Dendritic cell treated with granulocyte-macrophage colony-stimulating factor and Interleukin-4, amounts not matched to agents 40 ng/mL and 50 ng/mL, for 4 days (primary cell): ENCODE measurements around the gene BIRC6.
"Not testable (repeated sequence)": the region's sequence is repeated elsewhere in the genome, so short reads cannot be mapped to it uniquely, and the experiment has no call there.

ENCODE experiments used
- H3K27ac Mint-ChIP-seq: one replicate; pipeline ENCODE4 v1.8.0; 2022; ENCODE audit warnings: mild to moderate bottlenecking, mixed read lengths
- H3K27me3 Mint-ChIP-seq: one replicate; pipeline ENCODE4 v1.8.0; 2022; ENCODE audit warnings: mild to moderate bottlenecking, mixed read lengths
- H3K36me3 Mint-ChIP-seq: one replicate; pipeline ENCODE4 v1.8.0; 2022; ENCODE audit warnings: low read depth, mixed read lengths
- H3K4me1 Mint-ChIP-seq: one replicate; pipeline ENCODE4 v1.8.0; 2022; ENCODE audit warnings: low read depth, mixed read lengths
- H3K4me3 Mint-ChIP-seq: one replicate; pipeline ENCODE4 v1.8.0; 2022; ENCODE audit warnings: mild to moderate bottlenecking, moderate library complexity, mixed read lengths
- H3K9me3 Mint-ChIP-seq: one replicate; pipeline ENCODE4 v1.8.0; 2022; ENCODE audit warnings: mixed read lengths
- intact Hi-C: fragments of 100-400 bp; cut with micrococcal nuclease; formaldehyde crosslinking; loops from one replicate; pipeline ENCODE4 v1.15.0; 2022

The BIRC6 gene

DNA sequence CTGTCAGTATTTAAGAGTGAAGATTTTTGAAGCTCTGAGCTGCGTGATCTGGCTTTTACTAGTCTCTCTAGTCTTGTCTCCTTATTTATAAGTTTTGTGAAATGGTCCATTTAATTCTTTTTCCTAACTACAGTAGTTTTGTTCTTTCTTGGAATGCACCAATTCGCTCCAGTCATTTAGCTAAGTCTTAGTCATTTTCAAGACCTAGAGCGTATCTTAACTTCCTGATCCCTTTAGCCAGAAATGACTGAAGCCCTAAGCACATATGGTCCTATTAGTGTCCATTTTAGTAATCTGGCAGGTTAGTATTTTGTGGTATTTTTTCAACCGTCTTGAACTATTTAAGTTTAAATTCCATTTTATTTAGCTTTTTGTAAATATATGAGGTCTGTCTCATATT, 3.6 kb downstream of the BIRC6 start:
- H3K9me3 Mint-ChIP-seq: no peaks in the 10 kb centered on the region
- H3K4me3 Mint-ChIP-seq: no peak overlapping the region
- H3K36me3 Mint-ChIP-seq: peaks cover 47% of the 10 kb centered on the region
- H3K27ac Mint-ChIP-seq: no peak overlapping the region
- peaks cover 59% of the 10 kb centered on the region for H3K4me1 Mint-ChIP-seq
- no peaks in the 10 kb centered on the region for H3K27me3 Mint-ChIP-seq
- intact Hi-C loops: no loop called here

DNA sequence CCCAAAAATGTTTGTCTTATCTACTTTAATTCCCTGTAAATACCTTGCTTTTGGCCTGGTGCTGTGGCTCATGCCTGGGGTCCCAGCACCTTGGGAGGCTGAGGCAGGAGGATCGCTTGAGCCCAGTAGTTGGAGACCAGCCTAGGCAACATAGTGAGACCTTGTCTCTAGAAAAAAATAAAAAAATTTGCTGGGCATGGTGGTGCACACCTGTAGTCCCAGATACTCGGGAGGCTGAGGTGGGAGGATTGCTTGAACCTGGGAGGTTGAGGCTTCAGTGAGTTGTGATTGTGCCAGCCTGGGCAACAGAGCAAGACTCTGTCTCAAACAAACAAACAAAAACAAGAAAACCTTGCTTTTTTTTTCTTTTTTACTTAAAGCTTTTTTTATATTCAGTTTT, 6.2 kb downstream of the BIRC6 start:
- H3K27ac Mint-ChIP-seq, H3K27me3 Mint-ChIP-seq, intact Hi-C loops, H3K9me3 Mint-ChIP-seq, H3K4me3 Mint-ChIP-seq: not testable (repeated sequence)
- H3K36me3 Mint-ChIP-seq: peaks cover 44% of the 10 kb centered on the region
- peaks cover 77% of the 10 kb centered on the region for H3K4me1 Mint-ChIP-seq

DNA sequence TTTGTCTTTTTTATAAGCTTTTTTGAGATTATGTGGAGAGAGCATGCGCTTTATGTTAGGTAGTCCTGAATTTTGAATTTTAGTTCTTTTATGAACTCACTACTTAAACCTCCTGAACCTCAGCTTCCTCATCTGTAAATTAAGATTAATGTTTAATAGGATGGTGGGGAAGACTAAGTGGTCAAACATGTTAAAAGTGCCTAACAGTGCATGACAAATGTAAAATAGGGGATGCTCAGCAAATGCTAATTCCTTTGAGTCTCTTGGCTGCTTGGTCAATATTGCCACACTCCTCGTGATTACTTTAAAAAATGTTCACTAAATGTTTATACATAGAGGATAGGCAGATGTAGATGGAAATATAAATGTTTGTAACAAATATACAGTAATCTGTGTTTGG, 6.8 kb downstream of the BIRC6 start:
- Mint-ChIP-seq H3K4me3 (no peak overlapping the region), H3K4me1 (peaks cover 75% of the 10 kb centered on the region), H3K27me3 (no peaks in the 10 kb centered on the region), H3K9me3 (no peaks in the 10 kb centered on the region), H3K36me3 (peaks cover 38% of the 10 kb centered on the region), H3K27ac (no peak overlapping the region)
- intact Hi-C loops: no loop called here

DNA sequence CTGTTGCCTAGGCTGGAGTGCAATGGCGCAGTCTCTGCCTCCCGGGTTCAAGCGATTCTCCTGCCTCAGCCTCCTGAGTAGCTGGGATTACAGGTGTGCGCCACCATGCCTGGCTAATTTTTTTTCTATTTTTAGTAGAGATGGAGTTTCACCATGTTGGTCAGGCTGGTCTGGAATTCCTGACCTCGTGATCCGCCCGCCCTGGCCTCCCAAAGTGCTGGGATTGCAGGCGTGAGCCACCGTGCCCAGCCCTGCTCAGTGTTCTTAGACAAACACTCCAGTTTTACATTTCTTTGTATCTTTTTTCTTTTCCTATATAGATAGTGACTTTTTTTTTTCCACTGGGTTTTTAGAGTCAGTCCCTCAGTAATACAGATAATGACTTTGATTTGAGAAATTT, 7.5 kb downstream of the BIRC6 start:
- intact Hi-C loops, H3K9me3 Mint-ChIP-seq, H3K27me3 Mint-ChIP-seq, H3K4me3 Mint-ChIP-seq: not testable (repeated sequence)
- peaks cover 31% of the 10 kb centered on the region for H3K36me3 Mint-ChIP-seq
- peak overlapping the region; percentile 46 for H3K27ac Mint-ChIP-seq
- H3K4me1 Mint-ChIP-seq: peaks cover 75% of the 10 kb centered on the region

DNA sequence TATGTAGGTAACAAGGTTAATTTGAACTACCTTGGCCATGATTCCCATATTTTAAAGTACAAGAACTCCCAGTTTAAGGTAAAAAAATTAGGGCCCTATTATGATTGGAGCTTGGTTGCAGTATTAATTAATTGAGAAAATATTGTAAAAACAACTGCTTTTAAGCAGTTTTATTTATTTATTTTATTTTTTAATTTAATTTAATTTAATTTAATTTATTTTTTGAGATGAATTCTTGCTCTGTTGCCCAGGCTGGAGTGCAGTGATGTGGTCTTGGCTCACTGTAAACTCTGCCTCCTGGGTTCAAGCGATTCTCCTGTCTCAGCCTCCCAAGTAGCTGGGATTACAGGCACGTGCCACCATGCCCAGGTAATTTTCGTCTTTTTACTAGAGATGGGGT, 8.9 kb downstream of the BIRC6 start:
- H3K9me3 Mint-ChIP-seq, H3K27me3 Mint-ChIP-seq, H3K4me3 Mint-ChIP-seq, intact Hi-C loops, H3K27ac Mint-ChIP-seq: not testable (repeated sequence)
- H3K36me3 Mint-ChIP-seq: peaks cover 27% of the 10 kb centered on the region
- peaks cover 64% of the 10 kb centered on the region for H3K4me1 Mint-ChIP-seq

DNA sequence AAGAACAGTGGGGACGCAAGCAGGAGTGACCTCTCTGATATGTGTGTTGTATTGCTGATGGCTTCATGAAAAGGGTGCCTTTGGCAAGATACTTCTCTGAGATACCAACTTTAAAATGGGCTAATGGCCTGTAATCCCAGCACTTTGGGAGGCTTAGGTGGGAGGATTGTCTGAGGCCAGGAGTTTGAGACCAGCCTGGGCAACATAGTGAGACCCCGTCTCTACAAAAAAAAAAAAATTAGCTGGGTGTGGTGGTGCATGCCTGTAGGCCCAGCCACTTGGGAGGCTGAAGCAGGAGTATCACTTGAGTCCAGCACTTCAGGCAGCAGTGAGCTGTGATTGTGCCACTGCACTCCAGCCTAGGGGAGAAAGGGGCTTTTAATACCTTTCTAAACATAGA, 9.8 kb downstream of the BIRC6 start:
- Mint-ChIP-seq H3K27ac (no peak overlapping the region), H3K27me3 (no peaks in the 10 kb centered on the region), H3K4me1 (peaks cover 60% of the 10 kb centered on the region), H3K36me3 (peaks cover 25% of the 10 kb centered on the region), H3K4me3 (no peak overlapping the region), H3K9me3 (no peaks in the 10 kb centered on the region)
- intact Hi-C loops: no loop called here

DNA sequence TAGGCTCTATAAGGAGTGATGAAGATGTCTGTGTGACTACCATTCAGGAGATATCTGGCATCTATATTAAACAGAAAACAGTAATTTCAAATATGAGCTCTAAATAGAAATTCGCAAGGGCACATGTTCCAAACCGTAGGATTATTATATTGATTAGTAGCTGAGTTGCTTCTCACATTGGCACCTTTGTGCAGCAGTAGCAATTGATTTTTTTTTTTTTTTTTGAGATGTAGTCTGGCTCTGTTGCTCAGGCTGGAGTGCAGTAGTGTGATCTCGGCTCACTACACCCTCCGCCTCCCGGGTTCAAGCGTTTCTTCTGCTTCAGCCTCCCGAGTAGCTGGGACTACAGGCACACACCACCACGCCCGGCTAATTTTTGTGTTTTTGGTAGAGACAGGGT, 12.4 kb downstream of the BIRC6 start:
- peaks cover 36% of the 10 kb centered on the region for H3K36me3 Mint-ChIP-seq

DNA sequence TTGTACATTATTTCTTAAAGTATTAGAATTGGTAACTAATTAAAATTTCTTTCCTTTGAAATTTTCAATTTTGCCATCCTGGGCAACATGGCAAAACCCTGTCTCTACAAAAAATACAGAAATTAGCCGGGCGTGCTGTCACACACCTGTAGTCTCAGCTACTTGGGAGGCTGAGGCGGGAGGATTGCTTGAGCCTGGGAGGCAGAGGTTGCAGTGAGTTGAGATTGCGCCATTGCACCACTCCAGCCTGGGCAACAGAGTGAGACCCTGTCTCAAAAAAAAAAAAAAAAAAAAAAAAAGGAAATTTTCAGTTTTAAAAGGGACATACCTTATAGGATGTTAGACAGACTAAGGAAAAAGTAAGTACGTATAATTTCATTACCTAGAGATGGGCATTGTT, 14.1 kb downstream of the BIRC6 start:
- H3K4me1 Mint-ChIP-seq: peaks cover 52% of the 10 kb centered on the region
- H3K9me3 Mint-ChIP-seq, intact Hi-C loops, H3K27ac Mint-ChIP-seq, H3K27me3 Mint-ChIP-seq, H3K4me3 Mint-ChIP-seq: not testable (repeated sequence)
- H3K36me3 Mint-ChIP-seq: peaks cover 28% of the 10 kb centered on the region

More for the DNA sequence above, 12.4 kb downstream of the BIRC6 start:
- intact Hi-C loops: no loop called here
- peaks cover 49% of the 10 kb centered on the region for H3K4me1 Mint-ChIP-seq
- no peaks in the 10 kb centered on the region for H3K9me3 Mint-ChIP-seq
- no peaks in the 10 kb centered on the region for H3K27me3 Mint-ChIP-seq
- no peak overlapping the region for H3K27ac Mint-ChIP-seq
- H3K4me3 Mint-ChIP-seq: no peak overlapping the region

DNA sequence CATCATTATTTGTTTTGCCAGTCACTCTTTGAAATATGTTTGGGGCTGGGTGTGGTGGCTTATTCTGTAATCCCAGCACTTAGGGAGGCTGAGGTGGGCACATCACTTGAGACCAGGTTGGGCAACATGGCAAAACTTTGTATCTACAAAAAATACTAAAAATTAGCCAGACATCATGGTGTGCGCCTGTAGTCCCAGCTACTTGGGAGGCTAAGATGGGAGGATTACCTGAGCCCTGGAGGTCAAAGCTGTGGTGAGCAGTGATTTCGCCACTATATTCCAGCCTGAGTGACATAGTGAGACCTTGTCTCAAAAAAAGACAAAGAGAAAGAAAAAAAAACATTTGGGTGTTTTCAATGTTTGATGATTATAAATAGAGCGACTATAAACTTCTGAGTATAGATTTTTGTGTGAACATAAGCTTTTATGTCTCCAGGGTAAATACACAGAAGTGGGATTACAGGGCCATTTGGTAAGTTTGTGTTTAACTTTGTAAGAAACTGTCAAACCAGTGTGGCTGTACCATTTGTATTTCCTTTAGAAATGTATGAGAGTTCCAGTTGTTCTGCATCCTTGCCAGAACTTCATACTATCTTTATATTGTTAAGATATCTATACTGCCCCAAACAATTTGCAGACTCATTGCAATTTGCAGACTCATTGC, 15.8 kb downstream of the BIRC6 start:
- Mint-ChIP-seq H3K9me3 (no peaks in the 10 kb centered on the region), H3K27ac (no peak overlapping the region), H3K27me3 (no peaks in the 10 kb centered on the region), H3K4me1 (peaks cover 37% of the 10 kb centered on the region), H3K36me3 (peaks cover 23% of the 10 kb centered on the region), H3K4me3 (no peak overlapping the region)
- intact Hi-C loops: no loop called here

DNA sequence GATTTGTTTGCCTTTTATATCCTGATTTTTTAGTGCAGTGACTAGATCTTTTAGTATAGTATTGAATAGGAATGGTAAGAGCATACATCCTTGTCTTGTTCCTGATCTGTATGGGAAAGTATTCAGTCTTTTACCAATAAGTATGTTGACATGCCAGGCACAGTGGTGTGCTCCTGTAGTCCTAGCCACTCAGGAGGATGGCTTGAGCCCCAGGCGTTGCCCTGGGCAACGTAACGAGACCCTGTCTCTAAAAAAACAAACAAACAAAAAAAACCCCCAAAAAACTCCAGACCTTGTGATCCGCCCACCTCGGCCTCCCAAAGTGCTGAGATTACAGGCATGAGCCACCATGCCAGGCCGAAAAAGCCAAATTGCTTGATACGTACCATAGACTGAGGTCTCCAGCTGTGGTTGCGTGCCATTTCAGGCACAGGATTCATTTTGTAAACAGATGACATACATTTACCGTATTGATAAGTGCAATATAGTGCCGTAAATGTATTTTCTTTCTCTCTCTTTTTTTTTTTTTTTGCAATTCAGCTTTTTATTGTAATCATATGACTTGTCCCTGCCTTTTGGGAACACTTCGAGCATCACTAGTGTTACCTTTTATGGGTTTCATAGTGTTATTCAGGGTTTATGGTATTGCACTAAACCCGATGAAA, 18.5 kb downstream of the BIRC6 start:
- no peak overlapping the region for H3K27ac Mint-ChIP-seq
- peaks cover 23% of the 10 kb centered on the region for H3K36me3 Mint-ChIP-seq
- no peaks in the 10 kb centered on the region for H3K27me3 Mint-ChIP-seq
- H3K4me3 Mint-ChIP-seq: no peak overlapping the region
- H3K9me3 Mint-ChIP-seq: no peaks in the 10 kb centered on the region
- H3K4me1 Mint-ChIP-seq: peaks cover 29% of the 10 kb centered on the region
- intact Hi-C loops: no loop called here

DNA sequence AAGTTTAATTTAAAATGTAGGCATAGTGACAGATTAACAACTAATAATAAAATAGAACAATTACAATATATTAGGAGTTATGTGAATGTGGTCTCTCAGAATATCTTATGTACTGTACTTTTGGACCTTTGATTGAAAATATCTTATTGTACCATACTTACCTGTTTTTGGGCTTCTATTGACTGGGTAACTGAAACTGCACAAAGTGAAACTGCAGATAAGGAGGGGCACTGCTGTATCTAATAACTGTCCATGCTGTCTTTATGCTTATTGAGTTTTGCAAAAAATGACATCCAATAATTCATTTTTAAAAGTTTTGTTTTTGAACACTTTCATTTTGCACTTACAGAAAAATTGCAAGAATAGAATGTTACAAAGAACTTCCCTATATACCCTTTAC, 19.9 kb downstream of the BIRC6 start:
- peaks cover 27% of the 10 kb centered on the region for H3K36me3 Mint-ChIP-seq
- no peak overlapping the region for H3K4me3 Mint-ChIP-seq
- H3K9me3 Mint-ChIP-seq: no peaks in the 10 kb centered on the region
- intact Hi-C loops: no loop called here
- H3K27ac Mint-ChIP-seq: no peak overlapping the region
- no peaks in the 10 kb centered on the region for H3K27me3 Mint-ChIP-seq
- H3K4me1 Mint-ChIP-seq: peaks cover 31% of the 10 kb centered on the region

DNA sequence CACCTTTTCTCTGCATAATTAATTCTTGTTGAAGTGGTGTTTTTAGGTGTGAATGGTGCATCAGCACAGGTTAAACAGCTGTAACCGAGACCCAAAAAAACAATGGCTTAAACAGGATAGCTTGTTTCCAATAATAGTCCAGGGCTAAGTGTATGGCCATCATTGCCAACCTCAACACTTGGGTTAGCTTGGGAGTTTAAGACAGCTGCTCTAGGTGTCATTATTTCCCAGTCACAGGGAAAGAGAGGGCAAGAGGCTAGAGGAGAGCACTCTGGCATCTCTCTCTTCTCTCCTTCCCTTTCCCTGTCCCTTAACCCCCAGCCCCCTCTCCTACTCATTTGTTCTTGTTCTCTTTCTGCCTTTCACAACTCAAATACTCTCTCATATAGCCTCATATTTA, 21.1 kb downstream of the BIRC6 start:
- H3K4me3 Mint-ChIP-seq: no peak overlapping the region
- no peaks in the 10 kb centered on the region for H3K9me3 Mint-ChIP-seq
- H3K27me3 Mint-ChIP-seq: no peaks in the 10 kb centered on the region
- no peak overlapping the region for H3K27ac Mint-ChIP-seq
- intact Hi-C loops: no loop called here
- peaks cover 26% of the 10 kb centered on the region for H3K36me3 Mint-ChIP-seq
- H3K4me1 Mint-ChIP-seq: peaks cover 37% of the 10 kb centered on the region

DNA sequence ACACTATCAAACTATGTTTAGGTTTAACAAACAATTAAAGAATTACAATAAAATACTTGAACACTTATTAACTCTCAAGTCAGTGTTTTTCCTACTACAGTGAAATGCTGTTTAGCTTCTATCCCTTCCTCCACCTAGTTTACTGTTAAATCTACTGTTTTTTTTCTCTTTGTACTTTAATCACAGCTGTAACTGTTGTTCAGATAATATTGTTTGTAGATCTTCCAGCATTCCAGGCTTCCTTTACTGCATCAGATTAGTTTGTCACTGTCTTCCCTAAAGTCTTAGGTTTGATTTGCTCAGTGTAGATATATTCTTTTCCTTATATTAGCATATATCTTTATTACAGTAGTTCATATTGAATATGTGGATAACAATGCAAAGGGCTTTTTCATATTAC, 22.5 kb downstream of the BIRC6 start:
- no peak overlapping the region for H3K27ac Mint-ChIP-seq

DNA sequence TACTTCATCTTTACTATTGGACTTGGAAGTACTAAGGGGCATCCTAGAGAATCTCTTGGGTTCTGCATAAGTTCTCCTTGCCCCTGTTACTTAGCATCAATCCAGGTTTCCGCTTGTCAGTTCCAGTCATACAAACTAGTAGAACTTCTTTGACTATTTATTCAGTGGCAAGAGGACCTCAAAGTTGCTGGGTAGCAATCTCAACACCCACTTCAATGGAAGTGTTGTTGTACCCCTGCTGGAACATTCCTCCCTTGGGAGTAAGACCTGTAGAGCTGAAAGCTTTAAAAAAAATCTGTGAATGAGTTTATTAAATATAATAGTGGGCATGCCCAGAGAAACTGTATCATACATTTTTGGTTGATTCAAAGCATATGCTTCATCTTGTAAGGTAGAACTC, 27.0 kb downstream of the BIRC6 start:
- H3K9me3 Mint-ChIP-seq: no peaks in the 10 kb centered on the region
- H3K36me3 Mint-ChIP-seq: peaks cover 58% of the 10 kb centered on the region
- H3K4me3 Mint-ChIP-seq: no peak overlapping the region
- no peak overlapping the region for H3K27ac Mint-ChIP-seq
- peaks cover 17% of the 10 kb centered on the region for H3K4me1 Mint-ChIP-seq
- intact Hi-C loops: no loop called here
- H3K27me3 Mint-ChIP-seq: no peaks in the 10 kb centered on the region

More for the DNA sequence above, 22.5 kb downstream of the BIRC6 start:
- intact Hi-C loops: no loop called here
- H3K4me3 Mint-ChIP-seq: no peak overlapping the region
- H3K9me3 Mint-ChIP-seq: no peaks in the 10 kb centered on the region
- peaks cover 26% of the 10 kb centered on the region for H3K4me1 Mint-ChIP-seq
- peaks cover 33% of the 10 kb centered on the region for H3K36me3 Mint-ChIP-seq
- H3K27me3 Mint-ChIP-seq: no peaks in the 10 kb centered on the region

DNA sequence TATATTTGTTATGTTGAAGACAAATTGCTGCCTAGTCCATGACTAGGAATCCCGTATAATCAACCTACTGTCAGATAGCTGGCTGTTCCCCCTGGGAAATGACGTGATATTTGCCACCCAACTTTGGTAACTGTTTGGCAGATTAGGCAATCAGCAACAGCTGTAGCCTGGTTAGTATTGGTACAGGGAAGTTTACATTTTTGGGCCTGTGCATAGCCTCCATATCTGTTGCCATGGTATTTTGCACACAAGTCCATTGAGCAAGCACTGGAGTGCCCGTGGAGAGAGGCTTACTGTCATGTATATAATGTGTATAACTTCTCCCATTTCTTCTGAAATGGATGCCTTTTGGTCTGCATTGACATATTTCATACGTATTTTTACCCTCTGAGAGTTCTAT, 27.7 kb downstream of the BIRC6 start:
- H3K36me3 Mint-ChIP-seq: peaks cover 60% of the 10 kb centered on the region
- no peak overlapping the region for H3K4me3 Mint-ChIP-seq
- peaks cover 17% of the 10 kb centered on the region for H3K4me1 Mint-ChIP-seq
- no peak overlapping the region for H3K27ac Mint-ChIP-seq
- intact Hi-C loops: no loop called here
- H3K9me3 Mint-ChIP-seq: no peaks in the 10 kb centered on the region
- H3K27me3 Mint-ChIP-seq: no peaks in the 10 kb centered on the region
